ENCODE results near the gene ATP8B4.

Gene ATP8B4

GRCh38 chr15:49852756-49853155 is 266.3 kb downstream of the ATP8B4 start:
- no peaks in the 10 kb centered on the region for H3K9me3 ChIP-seq (ENCODE audit: control insufficient read depth, insufficient read depth, low read length)
- no peaks in the 10 kb centered on the region for H3K4me1 ChIP-seq (ENCODE audit: control insufficient read depth, insufficient read depth, low read length)
- H3K9ac ChIP-seq (ENCODE audit: low read depth, low read length) = no peak overlapping the region

DNA sequence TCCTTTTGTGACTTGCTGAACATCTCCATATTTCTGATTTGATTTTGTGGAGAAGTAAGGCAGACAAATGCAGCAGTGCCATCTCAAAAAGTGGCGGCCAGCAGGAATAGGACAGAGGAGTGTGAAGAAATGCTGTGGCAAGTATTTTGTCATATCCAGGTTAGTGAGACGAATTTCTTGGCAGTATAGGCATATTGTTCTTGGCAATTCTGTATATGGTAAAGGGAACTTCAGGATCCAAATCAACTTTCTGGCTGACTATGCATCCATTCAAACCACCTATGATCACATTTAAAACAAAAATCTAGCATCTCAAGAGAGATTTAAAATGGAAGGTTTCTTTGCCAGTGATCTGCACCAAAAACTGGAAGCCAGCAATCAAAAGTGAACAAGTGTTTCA is 270.2 kb downstream of the ATP8B4 start:
- no peak overlapping the region for H3K4me3 ChIP-seq (ENCODE audit: low read depth, low read length)
- H3K36me3 ChIP-seq (ENCODE audit: control insufficient read depth, insufficient read depth, low read length) = no peaks in the 10 kb centered on the region
- no peaks in the 10 kb centered on the region for H3K27me3 ChIP-seq (ENCODE audit: control insufficient read depth, insufficient read depth, low read length)
- no peak overlapping the region for H3K9ac ChIP-seq (ENCODE audit: low read depth, low read length)
- H3K9me3 ChIP-seq (ENCODE audit: control insufficient read depth, insufficient read depth, low read length) = no peaks in the 10 kb centered on the region
- no peaks in the 10 kb centered on the region for H3K4me1 ChIP-seq (ENCODE audit: control insufficient read depth, insufficient read depth, low read length)

More at GRCh38 chr15:49852756-49853155, 266.3 kb downstream of the ATP8B4 start:
- no peaks in the 10 kb centered on the region for H3K36me3 ChIP-seq (ENCODE audit: control insufficient read depth, insufficient read depth, low read length)
- H3K27me3 ChIP-seq (ENCODE audit: control insufficient read depth, insufficient read depth, low read length) = no peaks in the 10 kb centered on the region
- no peak overlapping the region for H3K4me3 ChIP-seq (ENCODE audit: low read depth, low read length)

GRCh38 chr15:49848282-49848724 is 270.7 kb downstream of the ATP8B4 start:
- Histone ChIP-seq H3K9ac (ENCODE audit: low read depth, low read length) (no peak overlapping the region), H3K9me3 (ENCODE audit: control insufficient read depth, insufficient read depth, low read length) (no peaks in the 10 kb centered on the region), H3K4me3 (ENCODE audit: low read depth, low read length) (no peak overlapping the region), H3K4me1 (ENCODE audit: control insufficient read depth, insufficient read depth, low read length) (no peaks in the 10 kb centered on the region), H3K36me3 (ENCODE audit: control insufficient read depth, insufficient read depth, low read length) (no peaks in the 10 kb centered on the region), H3K27me3 (ENCODE audit: control insufficient read depth, insufficient read depth, low read length) (no peaks in the 10 kb centered on the region)

DNA sequence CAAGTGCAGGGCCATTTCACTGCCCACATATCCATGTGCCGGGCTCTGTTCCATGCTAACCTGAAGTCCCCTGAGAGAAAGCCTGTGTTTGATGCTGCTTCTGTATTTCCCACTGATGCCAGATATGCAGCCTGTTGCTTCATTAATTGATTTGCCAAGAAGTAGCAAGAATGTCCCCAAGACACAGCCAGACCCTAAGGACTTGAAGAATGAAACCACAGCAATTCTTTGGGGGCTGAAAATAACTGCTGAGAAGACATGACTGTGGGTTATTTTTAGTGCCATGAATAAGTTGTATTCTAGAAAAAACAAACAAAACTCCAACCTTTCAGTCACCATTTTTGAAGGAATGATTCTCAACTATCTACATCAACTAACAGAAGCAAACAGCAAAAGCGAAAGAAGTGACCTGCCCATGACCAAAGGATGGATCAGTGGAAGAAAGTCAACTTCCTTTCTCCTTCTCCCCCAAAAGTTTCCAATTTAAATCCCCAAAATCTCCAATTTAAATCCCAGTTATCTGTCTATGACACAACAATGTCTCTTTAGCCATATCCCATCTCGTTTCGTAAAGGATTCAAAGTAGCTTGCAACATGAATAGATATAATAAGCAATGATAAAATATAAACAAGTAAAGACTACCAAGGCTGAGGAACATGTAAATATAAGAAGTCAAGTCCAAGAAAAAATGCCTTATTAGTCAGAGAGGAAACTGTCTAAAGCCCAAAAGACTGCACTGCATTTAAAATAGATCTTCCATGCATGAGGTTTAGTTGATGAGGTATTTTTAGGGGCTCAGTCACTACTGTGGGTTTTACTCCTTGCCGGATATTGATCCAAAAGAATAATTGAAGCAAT is 271.4 kb downstream of the ATP8B4 start:
- no peaks in the 10 kb centered on the region for H3K27me3 ChIP-seq (ENCODE audit: control insufficient read depth, insufficient read depth, low read length)
- no peak overlapping the region for H3K4me3 ChIP-seq (ENCODE audit: low read depth, low read length)

GRCh38 chr15:49844390-49844789 is 274.6 kb downstream of the ATP8B4 start:
- no peak overlapping the region for H3K9ac ChIP-seq (ENCODE audit: low read depth, low read length)
- H3K9me3 ChIP-seq (ENCODE audit: control insufficient read depth, insufficient read depth, low read length) = no peaks in the 10 kb centered on the region

More for the DNA sequence above, 271.4 kb downstream of the ATP8B4 start:
- Histone ChIP-seq H3K9me3 (ENCODE audit: control insufficient read depth, insufficient read depth, low read length) (no peaks in the 10 kb centered on the region), H3K4me1 (ENCODE audit: control insufficient read depth, insufficient read depth, low read length) (no peaks in the 10 kb centered on the region), H3K9ac (ENCODE audit: low read depth, low read length) (no peak overlapping the region), H3K36me3 (ENCODE audit: control insufficient read depth, insufficient read depth, low read length) (no peaks in the 10 kb centered on the region)

GRCh38 chr15:49843725-49844124 is 275.3 kb downstream of the ATP8B4 start:
- no peaks in the 10 kb centered on the region for H3K27me3 ChIP-seq (ENCODE audit: control insufficient read depth, insufficient read depth, low read length)

More at GRCh38 chr15:49844390-49844789, 274.6 kb downstream of the ATP8B4 start:
- Histone ChIP-seq H3K4me3 (ENCODE audit: low read depth, low read length) (no peak overlapping the region), H3K27me3 (ENCODE audit: control insufficient read depth, insufficient read depth, low read length) (no peaks in the 10 kb centered on the region), H3K36me3 (ENCODE audit: control insufficient read depth, insufficient read depth, low read length) (no peaks in the 10 kb centered on the region), H3K4me1 (ENCODE audit: control insufficient read depth, insufficient read depth, low read length) (no peaks in the 10 kb centered on the region)

GRCh38 chr15:49842031-49842730 is 276.9 kb downstream of the ATP8B4 start:
- Histone ChIP-seq H3K4me1 (ENCODE audit: control insufficient read depth, insufficient read depth, low read length) (no peaks in the 10 kb centered on the region), H3K27me3 (ENCODE audit: control insufficient read depth, insufficient read depth, low read length) (no peaks in the 10 kb centered on the region), H3K9me3 (ENCODE audit: control insufficient read depth, insufficient read depth, low read length) (no peaks in the 10 kb centered on the region), H3K4me3 (ENCODE audit: low read depth, low read length) (no peak overlapping the region), H3K36me3 (ENCODE audit: control insufficient read depth, insufficient read depth, low read length) (no peaks in the 10 kb centered on the region), H3K9ac (ENCODE audit: low read depth, low read length) (no peak overlapping the region)

More at GRCh38 chr15:49843725-49844124, 275.3 kb downstream of the ATP8B4 start:
- H3K36me3 ChIP-seq (ENCODE audit: control insufficient read depth, insufficient read depth, low read length) = no peaks in the 10 kb centered on the region
- H3K9ac ChIP-seq (ENCODE audit: low read depth, low read length) = no peak overlapping the region
- no peaks in the 10 kb centered on the region for H3K9me3 ChIP-seq (ENCODE audit: control insufficient read depth, insufficient read depth, low read length)
- no peak overlapping the region for H3K4me3 ChIP-seq (ENCODE audit: low read depth, low read length)
- H3K4me1 ChIP-seq (ENCODE audit: control insufficient read depth, insufficient read depth, low read length) = no peaks in the 10 kb centered on the region

- H3K27me3 ChIP-seq (ENCODE audit: control insufficient read depth, insufficient read depth, low read length) = no peaks in the 10 kb centered on the region
- no peak overlapping the region for H3K4me3 ChIP-seq (ENCODE audit: low read depth, low read length)
- H3K4me1 ChIP-seq (ENCODE audit: control insufficient read depth, insufficient read depth, low read length) = no peaks in the 10 kb centered on the region
- no peaks in the 10 kb centered on the region for H3K9me3 ChIP-seq (ENCODE audit: control insufficient read depth, insufficient read depth, low read length)
- H3K9ac ChIP-seq (ENCODE audit: low read depth, low read length) = no peak overlapping the region
- no peaks in the 10 kb centered on the region for H3K36me3 ChIP-seq (ENCODE audit: control insufficient read depth, insufficient read depth, low read length)
Measured at GRCh38 chr15:49832511-49832910, 286.5 kb downstream of the ATP8B4 start.

GRCh38 chr15:49831206-49831965 is 287.6 kb downstream of the ATP8B4 start:
- H3K9ac ChIP-seq (ENCODE audit: low read depth, low read length) = no peak overlapping the region

GRCh38 chr15:49830391-49830790 is 288.6 kb downstream of the ATP8B4 start:
- no peak overlapping the region for H3K4me3 ChIP-seq (ENCODE audit: low read depth, low read length)
- no peaks in the 10 kb centered on the region for H3K27me3 ChIP-seq (ENCODE audit: control insufficient read depth, insufficient read depth, low read length)
- no peak overlapping the region for H3K9ac ChIP-seq (ENCODE audit: low read depth, low read length)
- H3K4me1 ChIP-seq (ENCODE audit: control insufficient read depth, insufficient read depth, low read length) = no peaks in the 10 kb centered on the region
- no peaks in the 10 kb centered on the region for H3K9me3 ChIP-seq (ENCODE audit: control insufficient read depth, insufficient read depth, low read length)
- no peaks in the 10 kb centered on the region for H3K36me3 ChIP-seq (ENCODE audit: control insufficient read depth, insufficient read depth, low read length)

More at GRCh38 chr15:49831206-49831965, 287.6 kb downstream of the ATP8B4 start:
- no peaks in the 10 kb centered on the region for H3K9me3 ChIP-seq (ENCODE audit: control insufficient read depth, insufficient read depth, low read length)
- no peaks in the 10 kb centered on the region for H3K4me1 ChIP-seq (ENCODE audit: control insufficient read depth, insufficient read depth, low read length)
- H3K27me3 ChIP-seq (ENCODE audit: control insufficient read depth, insufficient read depth, low read length) = no peaks in the 10 kb centered on the region
- H3K36me3 ChIP-seq (ENCODE audit: control insufficient read depth, insufficient read depth, low read length) = no peaks in the 10 kb centered on the region
- H3K4me3 ChIP-seq (ENCODE audit: low read depth, low read length) = no peak overlapping the region

DNA sequence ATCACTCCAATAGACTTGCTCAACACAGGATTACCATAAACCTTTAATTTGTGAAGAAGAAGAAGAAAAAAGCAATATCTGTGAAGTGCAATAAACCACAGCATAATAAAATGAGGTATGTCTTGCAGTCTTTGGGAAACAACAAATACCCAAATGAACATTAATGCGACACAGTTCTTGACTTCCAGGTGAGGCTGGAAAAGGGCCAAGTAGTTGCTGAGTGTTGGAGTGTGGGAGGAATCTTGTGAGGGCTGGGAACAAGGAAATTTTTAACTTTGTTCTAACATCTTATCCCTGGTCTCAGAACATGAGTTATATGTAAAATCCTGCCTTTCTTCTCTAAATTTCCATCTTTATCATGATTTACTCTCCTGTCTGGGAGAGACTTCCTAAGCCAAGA is 291.7 kb downstream of the ATP8B4 start:
- Histone ChIP-seq H3K9ac (ENCODE audit: low read depth, low read length) (no peak overlapping the region), H3K4me1 (ENCODE audit: control insufficient read depth, insufficient read depth, low read length) (no peaks in the 10 kb centered on the region), H3K36me3 (ENCODE audit: control insufficient read depth, insufficient read depth, low read length) (no peaks in the 10 kb centered on the region), H3K27me3 (ENCODE audit: control insufficient read depth, insufficient read depth, low read length) (no peaks in the 10 kb centered on the region), H3K4me3 (ENCODE audit: low read depth, low read length) (no peak overlapping the region), H3K9me3 (ENCODE audit: control insufficient read depth, insufficient read depth, low read length) (no peaks in the 10 kb centered on the region)
